HL-60/S4 (cell line): ENCODE results near the gene RPN2.

Source experiments
- in situ Hi-C: fragments of 300-500 bp; cut with MboI; formaldehyde crosslinking; loops from 2 replicates; pipeline ENCODE4 v1.14.3; 2022; ENCODE audit warnings: low sequenced_read_pairs

RPN2 gene

GRCh38 chr20:37238935-37239451 is 59.9 kb downstream of the RPN2 start:
- in situ Hi-C loops = no loop called here

GRCh38 chr20:37240337-37241067 is 61.4 kb downstream of the RPN2 start:
- in situ Hi-C loops = no loop called here

- in situ Hi-C loops = no loop called here
Measured at GRCh38 chr20:37242503-37242902, 63.4 kb downstream of the RPN2 start.

- in situ Hi-C loops = no loop called here
Measured at GRCh38 chr20:37243076-37243936, 64.2 kb downstream of the RPN2 start.

GRCh38 chr20:37243937-37244571 is 64.9 kb downstream of the RPN2 start:
- in situ Hi-C loops = no loop called here

- in situ Hi-C loops = no loop called here
Measured at GRCh38 chr20:37244572-37244957, 65.4 kb downstream of the RPN2 start.

- in situ Hi-C loops = no loop called here
Measured at GRCh38 chr20:37245216-37246150, 66.4 kb downstream of the RPN2 start.

GRCh38 chr20:37246736-37247135 is 67.6 kb downstream of the RPN2 start:
- in situ Hi-C loops = no loop called here

- in situ Hi-C loops = no loop called here
Measured at GRCh38 chr20:37247547-37247946, 68.4 kb downstream of the RPN2 start.

- in situ Hi-C loops = no loop called here
Measured at GRCh38 chr20:37249304-37249703, 70.2 kb downstream of the RPN2 start.

GRCh38 chr20:37251825-37252477 is 72.8 kb downstream of the RPN2 start:
- in situ Hi-C loops = no loop called here

- in situ Hi-C loops = no loop called here
Measured at GRCh38 chr20:37253087-37253486, 74.0 kb downstream of the RPN2 start.

GRCh38 chr20:37254114-37254878 is 75.2 kb downstream of the RPN2 start:
- in situ Hi-C loops = no loop called here

GRCh38 chr20:37256286-37256685 is 77.2 kb downstream of the RPN2 start:
- in situ Hi-C loops = no loop called here

- in situ Hi-C loops = no loop called here
Measured at GRCh38 chr20:37257530-37257929, 78.4 kb downstream of the RPN2 start.

GRCh38 chr20:37257988-37258387 is 78.9 kb downstream of the RPN2 start:
- in situ Hi-C loops = no loop called here

- in situ Hi-C loops = no loop called here
Measured at GRCh38 chr20:37259031-37259430, 79.9 kb downstream of the RPN2 start.

GRCh38 chr20:37259865-37260264 is 80.7 kb downstream of the RPN2 start:
- in situ Hi-C loops = no loop called here

GRCh38 chr20:37260923-37261322 is 81.8 kb downstream of the RPN2 start:
- in situ Hi-C loops = no loop called here
